HL-60 (cell line): ENCODE measurements around the gene PIP4K2A.

Experiments
- POLR2AphosphoS5 ChIP-seq: IDR thresholded peaks from 2 replicates; pipeline ENCODE4 v1.6.1; 2012; ENCODE audit warnings: low read depth
- TF ChIP-seq, protein P1 (sequence below): IDR thresholded peaks from one replicate; pipeline ENCODE4 v1.5.1; 2011; ENCODE audit warnings: low read length, control low read depth, inconsistent platforms; ENCODE audit not compliant: insufficient read depth

GRCh38 chr10:22593026-22593425 lies 121.4 kb downstream of the PIP4K2A start:
- TF ChIP-seq, protein P1, sequence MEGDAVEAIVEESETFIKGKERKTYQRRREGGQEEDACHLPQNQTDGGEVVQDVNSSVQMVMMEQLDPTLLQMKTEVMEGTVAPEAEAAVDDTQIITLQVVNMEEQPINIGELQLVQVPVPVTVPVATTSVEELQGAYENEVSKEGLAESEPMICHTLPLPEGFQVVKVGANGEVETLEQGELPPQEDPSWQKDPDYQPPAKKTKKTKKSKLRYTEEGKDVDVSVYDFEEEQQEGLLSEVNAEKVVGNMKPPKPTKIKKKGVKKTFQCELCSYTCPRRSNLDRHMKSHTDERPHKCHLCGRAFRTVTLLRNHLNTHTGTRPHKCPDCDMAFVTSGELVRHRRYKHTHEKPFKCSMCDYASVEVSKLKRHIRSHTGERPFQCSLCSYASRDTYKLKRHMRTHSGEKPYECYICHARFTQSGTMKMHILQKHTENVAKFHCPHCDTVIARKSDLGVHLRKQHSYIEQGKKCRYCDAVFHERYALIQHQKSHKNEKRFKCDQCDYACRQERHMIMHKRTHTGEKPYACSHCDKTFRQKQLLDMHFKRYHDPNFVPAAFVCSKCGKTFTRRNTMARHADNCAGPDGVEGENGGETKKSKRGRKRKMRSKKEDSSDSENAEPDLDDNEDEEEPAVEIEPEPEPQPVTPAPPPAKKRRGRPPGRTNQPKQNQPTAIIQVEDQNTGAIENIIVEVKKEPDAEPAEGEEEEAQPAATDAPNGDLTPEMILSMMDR: no peak
- no peak for TF ChIP-seq POLR2AphosphoS5
